GM10266 (cell line): ENCODE results near the gene ARHGAP27.

ENCODE experiments used
- DNase-seq: peaks from one replicate; pipeline ENCODE4 v3.0.0; 2012; ENCODE audit errors: extremely low spot score
- TF ChIP-seq, protein P1 (sequence below): IDR thresholded peaks from 2 replicates; pipeline ENCODE4 v1.5.1; 2012; ENCODE audit warnings: mild to moderate bottlenecking, low read depth; ENCODE audit not compliant: control insufficient read depth, insufficient read depth; ENCODE audit errors: missing control alignments

The ARHGAP27 gene

DNA sequence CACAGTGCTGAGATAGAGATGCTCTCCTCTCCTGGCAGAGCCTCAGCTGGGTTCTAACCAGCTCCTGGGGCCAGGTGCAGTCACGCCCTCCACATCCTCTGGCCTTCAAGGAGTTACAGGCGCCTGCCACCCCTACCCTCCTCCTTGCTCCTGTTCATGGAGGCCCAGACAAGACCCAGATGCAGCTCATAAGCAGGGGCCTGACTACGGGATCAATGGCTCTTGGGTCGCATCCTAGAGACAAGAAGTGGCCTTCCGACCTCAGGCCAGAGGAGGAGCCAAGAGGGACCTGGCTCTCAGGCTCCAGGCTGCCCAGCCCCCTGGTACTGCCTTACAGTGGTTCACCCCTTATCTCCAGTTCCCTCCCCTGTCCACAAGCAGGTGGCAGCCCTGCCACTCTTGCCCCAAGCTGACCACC lies 23.0 kb downstream of the ARHGAP27 start:
- TF ChIP-seq, protein P1, sequence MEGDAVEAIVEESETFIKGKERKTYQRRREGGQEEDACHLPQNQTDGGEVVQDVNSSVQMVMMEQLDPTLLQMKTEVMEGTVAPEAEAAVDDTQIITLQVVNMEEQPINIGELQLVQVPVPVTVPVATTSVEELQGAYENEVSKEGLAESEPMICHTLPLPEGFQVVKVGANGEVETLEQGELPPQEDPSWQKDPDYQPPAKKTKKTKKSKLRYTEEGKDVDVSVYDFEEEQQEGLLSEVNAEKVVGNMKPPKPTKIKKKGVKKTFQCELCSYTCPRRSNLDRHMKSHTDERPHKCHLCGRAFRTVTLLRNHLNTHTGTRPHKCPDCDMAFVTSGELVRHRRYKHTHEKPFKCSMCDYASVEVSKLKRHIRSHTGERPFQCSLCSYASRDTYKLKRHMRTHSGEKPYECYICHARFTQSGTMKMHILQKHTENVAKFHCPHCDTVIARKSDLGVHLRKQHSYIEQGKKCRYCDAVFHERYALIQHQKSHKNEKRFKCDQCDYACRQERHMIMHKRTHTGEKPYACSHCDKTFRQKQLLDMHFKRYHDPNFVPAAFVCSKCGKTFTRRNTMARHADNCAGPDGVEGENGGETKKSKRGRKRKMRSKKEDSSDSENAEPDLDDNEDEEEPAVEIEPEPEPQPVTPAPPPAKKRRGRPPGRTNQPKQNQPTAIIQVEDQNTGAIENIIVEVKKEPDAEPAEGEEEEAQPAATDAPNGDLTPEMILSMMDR: peak; percentile 15
- no peak for DNase-seq

DNA sequence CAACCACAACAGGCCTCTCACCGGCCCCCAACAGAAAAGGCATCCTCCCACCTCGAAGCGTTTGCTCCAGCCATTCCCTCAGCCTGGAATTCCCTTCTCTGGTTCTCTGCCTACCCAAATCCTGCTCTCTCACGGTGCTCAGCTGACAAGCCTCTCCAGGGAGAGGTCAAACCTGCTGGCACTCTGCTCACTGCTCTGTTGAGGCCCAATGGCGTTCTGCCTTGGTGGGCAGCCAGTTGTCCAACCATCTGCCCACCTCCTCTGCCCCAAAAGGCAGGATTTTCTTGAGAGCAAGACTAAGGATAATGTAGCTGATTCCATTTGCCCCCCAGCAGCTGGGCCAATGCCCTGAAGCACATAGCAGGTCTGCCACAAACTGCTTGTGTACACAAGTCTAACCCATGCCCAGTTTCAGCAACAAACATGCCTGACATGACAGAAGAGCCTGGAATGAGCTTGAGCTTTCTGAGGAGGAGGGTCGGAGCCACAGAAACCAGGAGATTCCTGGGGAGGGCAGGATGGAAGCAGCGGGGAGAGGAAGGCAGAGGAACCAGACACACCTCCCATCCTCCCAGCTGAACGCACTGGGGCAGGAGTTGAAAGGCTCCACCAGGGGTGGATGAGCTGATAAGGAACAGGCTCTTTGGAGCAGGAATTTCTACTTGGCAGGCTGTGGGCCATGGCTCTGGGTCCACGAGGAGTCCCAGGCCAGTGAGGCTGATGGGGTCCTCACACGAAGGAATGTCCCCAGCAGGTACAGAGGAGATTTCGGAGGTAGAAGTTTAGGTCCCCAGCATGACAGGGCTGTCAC lies 23.9 kb downstream of the ARHGAP27 start:
- no peak for DNase-seq
- TF ChIP-seq, protein P1: no peak

DNA sequence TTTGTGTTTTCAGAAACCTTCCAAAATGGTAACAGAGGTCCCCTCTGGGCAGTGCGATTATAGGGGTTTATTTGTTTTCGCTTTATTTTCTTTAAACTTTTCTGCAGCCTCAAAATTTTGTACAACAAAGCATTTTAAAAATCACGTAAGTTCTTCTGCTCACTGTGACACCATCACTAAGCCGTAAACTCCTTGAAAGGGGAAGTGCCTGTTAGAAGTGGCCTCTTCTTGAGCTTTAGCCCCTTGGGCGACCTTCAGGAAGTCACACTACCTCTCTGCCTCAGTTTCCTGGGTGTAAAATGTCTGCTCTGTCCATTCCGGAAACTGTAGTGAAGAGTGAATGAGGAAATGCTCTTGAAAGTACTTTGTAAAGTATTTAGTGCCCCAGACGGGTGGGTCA lies 26.6 kb downstream of the ARHGAP27 start:
- no peak for DNase-seq
- TF ChIP-seq, protein P1: no peak

DNA sequence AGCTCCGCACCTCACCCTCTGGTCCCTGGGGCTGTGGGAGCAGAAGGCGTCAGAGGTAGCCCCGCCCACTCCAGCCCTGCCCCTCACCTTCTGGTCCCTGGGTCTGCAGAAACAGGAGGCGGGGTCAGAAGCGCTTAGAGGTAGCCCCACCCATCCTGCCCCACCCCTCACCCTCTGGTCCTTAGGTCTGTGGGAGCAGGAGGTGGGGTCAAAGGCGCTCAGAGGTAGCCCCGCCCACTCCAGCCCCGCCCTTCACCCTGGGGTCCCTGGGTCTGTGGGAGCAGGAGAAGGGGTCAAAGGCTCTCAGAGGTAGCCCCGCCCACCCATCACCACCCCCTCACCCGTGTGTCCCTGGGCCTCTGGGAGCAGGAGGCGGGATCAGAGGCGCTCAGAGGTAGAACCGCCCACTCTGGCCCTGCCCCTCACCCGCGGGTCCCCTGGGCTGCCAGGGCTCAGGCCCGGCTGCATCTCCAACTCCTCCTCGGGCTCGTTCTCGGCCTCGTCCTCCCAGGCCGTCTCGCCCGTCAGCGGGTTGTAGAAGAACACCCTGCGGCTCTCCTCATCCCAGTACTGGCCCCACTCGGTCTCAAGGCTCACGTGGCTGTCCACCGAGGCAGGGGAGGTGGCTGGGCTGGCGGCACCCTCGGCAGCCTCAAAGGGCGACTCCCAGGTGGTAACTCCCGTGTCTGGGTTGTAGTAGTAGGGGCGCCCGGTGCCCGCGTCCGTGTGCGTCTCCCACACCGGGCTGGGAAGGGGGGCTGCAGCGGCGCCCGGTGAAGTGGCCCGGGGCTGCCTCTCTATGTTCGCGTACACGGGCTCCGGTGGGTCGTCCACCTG lies 27.2 kb downstream of the ARHGAP27 start:
- no peak for DNase-seq

DNA sequence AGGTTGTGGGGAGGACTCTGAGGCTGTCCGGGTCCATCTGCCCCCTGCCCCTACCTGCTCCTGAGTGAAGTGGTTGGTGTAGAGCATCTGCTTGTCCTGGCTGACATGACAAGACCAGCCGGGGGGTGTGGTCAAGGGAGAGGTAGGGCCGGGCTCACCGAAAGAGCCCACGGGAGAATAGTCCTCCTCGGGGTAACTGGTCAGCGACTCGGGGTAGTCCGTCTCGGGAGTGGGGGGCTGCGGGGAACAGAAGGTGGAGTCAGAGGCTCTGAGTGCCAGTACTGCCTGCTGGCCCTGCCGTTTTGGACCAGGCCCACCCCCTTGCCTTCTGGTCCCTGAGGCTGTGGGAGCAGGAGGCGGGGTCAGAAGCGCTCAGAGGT lies 27.8 kb downstream of the ARHGAP27 start:
- TF ChIP-seq, protein P1: no peak
- DNase-seq: no peak

More for the DNA sequence above, 27.2 kb downstream of the ARHGAP27 start:
- TF ChIP-seq, protein P1: no peak

DNA sequence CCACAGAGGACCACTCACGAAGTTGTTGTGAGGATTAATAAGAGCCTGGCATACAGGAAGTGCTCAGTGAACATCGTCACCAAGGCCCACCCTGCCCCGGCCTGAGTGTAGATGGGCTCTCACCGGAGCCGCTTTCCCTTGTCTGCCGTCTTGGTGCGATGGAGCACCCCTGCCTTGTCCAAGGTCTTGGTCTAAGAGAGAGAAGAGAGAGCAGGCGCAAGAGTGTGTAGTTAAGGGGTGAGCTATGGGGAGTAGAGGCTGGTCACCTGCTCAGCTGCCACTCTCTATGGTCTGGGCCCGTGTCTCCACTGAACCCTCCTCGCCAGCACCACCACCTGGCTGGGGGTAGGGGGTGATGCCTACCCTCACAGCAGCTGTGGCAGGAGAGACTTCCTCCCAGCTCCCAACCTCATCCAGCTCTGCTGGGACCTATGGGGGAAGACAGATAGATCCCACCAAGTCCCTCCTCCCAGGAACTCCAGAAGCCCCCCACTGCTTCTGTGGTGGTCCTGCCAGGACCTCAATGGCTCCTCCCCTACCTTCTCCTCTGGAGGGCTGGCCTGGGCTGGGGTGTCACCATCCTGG lies 28.7 kb downstream of the ARHGAP27 start:
- TF ChIP-seq, protein P1: no peak
- DNase-seq: no peak
